HEK293 (cell line): ENCODE results near the gene SPOUT1.
"Not testable (repeated sequence)": the region's sequence is repeated elsewhere in the genome, so short reads cannot be mapped to it uniquely, and the experiment has no call there.

Experiments
- CTCF ChIA-PET: fragments of 350-600 bp; formaldehyde crosslinking; extraction: SDS; loops from one replicate; lab custom pipeline; 2021; ENCODE audit warnings: antibody characterized with exemption; lab: Yijun Ruan, JAX
- POLR2A ChIA-PET: fragments of 300-600 bp; formaldehyde crosslinking; extraction: SDS; loops from one replicate; lab custom pipeline; 2020; ENCODE audit warnings: antibody characterized with exemption, inconsistent platforms; lab: Yijun Ruan, JAX
- H3K27ac ChIP-seq: fragments of 200-500 bp; sonication (Bioruptor generic); 2 replicates; pipeline ENCODE4 v1.5.1; 2014; ENCODE audit warnings: low read depth, low read length, control low read depth, inconsistent platforms; ENCODE audit errors: extremely low read depth
- H3K36me3 ChIP-seq, 2 experiments: fragments of 200-500 bp in 1 of 2; sonication (Bioruptor generic) in 1 of 2; 1 replicate in 1 of 2; 2 replicates in 1 of 2; pipeline ENCODE4 v1.5.1; 2014 to 2017; ENCODE audit warnings: inconsistent platforms in 2 of 2, low read length in 2 of 2; ENCODE audit not compliant: control insufficient read depth in 2 of 2, insufficient read depth in 1 of 2
- H3K4me1 ChIP-seq: fragments of 200-500 bp; sonication (Bioruptor generic); 2 replicates; pipeline ENCODE4 v1.5.1; 2014; ENCODE audit warnings: mild to moderate bottlenecking, low read length, inconsistent platforms; ENCODE audit not compliant: control insufficient read depth, insufficient read depth
- H3K4me3 ChIP-seq: 2 replicates; pipeline ENCODE4 v1.5.1; 2011; ENCODE audit warnings: low read depth, mild to moderate bottlenecking, control low read depth, low read length, moderate library complexity
- H3K9me3 ChIP-seq: fragments of 200-500 bp; sonication (Bioruptor generic); 2 replicates; pipeline ENCODE4 v1.5.1; 2014; ENCODE audit warnings: low read depth, low read length, inconsistent platforms; ENCODE audit not compliant: control insufficient read depth, insufficient read depth
- GLI4 ChIP-seq: fragments of 450-650 bp; formaldehyde crosslinking; IDR thresholded peaks from 2 replicates; pipeline ENCODE4 v1.5.1; 2016; ENCODE audit warnings: missing biosample characterization, missing genetic modification characterization
- KLF8 ChIP-seq: fragments of 450-650 bp; formaldehyde crosslinking; IDR thresholded peaks from 2 replicates; pipeline ENCODE4 v1.5.1; 2016; ENCODE audit warnings: missing biosample characterization, missing genetic modification characterization
- KLF9 ChIP-seq: fragments of 450-650 bp; formaldehyde crosslinking; IDR thresholded peaks from 2 replicates; pipeline ENCODE4 v1.5.1; 2016; ENCODE audit warnings: missing biosample characterization, missing genetic modification characterization, low read depth
- MEIS1 ChIP-seq: sonication (generic); formaldehyde crosslinking; IDR thresholded peaks from 2 replicates; pipeline ENCODE4 v1.8.1; 2022; ENCODE audit warnings: missing genetic modification reagents, mild to moderate bottlenecking, borderline replicate concordance
- SCRT1 ChIP-seq: fragments of 450-650 bp; formaldehyde crosslinking; IDR thresholded peaks from 2 replicates; pipeline ENCODE4 v1.5.1; 2016; ENCODE audit warnings: missing biosample characterization, missing genetic modification characterization, borderline replicate concordance
- SETDB1 ChIP-seq: IDR thresholded peaks from one replicate; pipeline ENCODE4 v1.6.1; 2017; ENCODE audit warnings: mild to moderate bottlenecking, low read length, moderate library complexity, mixed read lengths; ENCODE audit not compliant: insufficient read length
- WT1 ChIP-seq: fragments of 450-650 bp; formaldehyde crosslinking; IDR thresholded peaks from 2 replicates; pipeline ENCODE4 v1.5.1; 2016; ENCODE audit warnings: missing biosample characterization, missing genetic modification characterization
- ZIC2 ChIP-seq: fragments of 450-650 bp; formaldehyde crosslinking; IDR thresholded peaks from 2 replicates; pipeline ENCODE4 v1.5.1; 2016; ENCODE audit warnings: missing biosample characterization, missing genetic modification characterization
- ZNF10 ChIP-seq: fragments of 450-650 bp; formaldehyde crosslinking; IDR thresholded peaks from 2 replicates; pipeline ENCODE4 v1.5.1; 2017; ENCODE audit warnings: missing biosample characterization, missing genetic modification characterization
- ZNF121 ChIP-seq: fragments of 450-650 bp; formaldehyde crosslinking; IDR thresholded peaks from 2 replicates; pipeline ENCODE4 v1.5.1; 2016; ENCODE audit warnings: missing biosample characterization, missing genetic modification characterization
- ZNF138 ChIP-seq: fragments of 450-650 bp; formaldehyde crosslinking; IDR thresholded peaks from 2 replicates; pipeline ENCODE4 v1.5.1; 2016; ENCODE audit warnings: missing biosample characterization, missing genetic modification characterization, borderline replicate concordance
- ZNF248 ChIP-seq: fragments of 450-650 bp; formaldehyde crosslinking; IDR thresholded peaks from 2 replicates; pipeline ENCODE4 v1.5.1; 2017; ENCODE audit warnings: missing biosample characterization, missing genetic modification characterization
- ZNF391 ChIP-seq: fragments of 450-650 bp; formaldehyde crosslinking; IDR thresholded peaks from 2 replicates; pipeline ENCODE4 v1.5.1; 2016; ENCODE audit warnings: low read depth, missing biosample characterization, missing genetic modification characterization, borderline replicate concordance
- ZNF596 ChIP-seq: fragments of 450-650 bp; IDR thresholded peaks from 2 replicates; pipeline ENCODE4 v1.5.0; 2018; ENCODE audit warnings: missing biosample characterization, mild to moderate bottlenecking, missing genetic modification characterization, moderate library complexity
- ZNF629 ChIP-seq: fragments of 450-650 bp; formaldehyde crosslinking; IDR thresholded peaks from 2 replicates; pipeline ENCODE4 v1.5.1; 2017; ENCODE audit warnings: missing biosample characterization, missing genetic modification characterization
- ZNF791 ChIP-seq: fragments of 450-650 bp; formaldehyde crosslinking; IDR thresholded peaks from 2 replicates; pipeline ENCODE4 v1.5.1; 2016; ENCODE audit warnings: missing biosample characterization, missing genetic modification characterization
- ZSCAN16 ChIP-seq: fragments of 450-650 bp; formaldehyde crosslinking; IDR thresholded peaks from 2 replicates; pipeline ENCODE4 v1.5.1; 2016; ENCODE audit warnings: missing biosample characterization, missing genetic modification characterization
- ZSCAN30 ChIP-seq: fragments of 450-650 bp; IDR thresholded peaks from 2 replicates; pipeline ENCODE4 v1.5.1; 2018; ENCODE audit warnings: missing biosample characterization, mild to moderate bottlenecking, missing genetic modification characterization, moderate library complexity
- TF ChIP-seq, protein P1 (sequence below): fragments of 450-650 bp; formaldehyde crosslinking; IDR thresholded peaks from 2 replicates; pipeline ENCODE4 v1.5.1; 2016; ENCODE audit warnings: missing biosample characterization, missing genetic modification characterization
- TF ChIP-seq, protein P2 (sequence below): sonication (generic); formaldehyde crosslinking; IDR thresholded peaks from 2 replicates; pipeline ENCODE4 v1.8.1; 2022; ENCODE audit warnings: mild to moderate bottlenecking, moderate library complexity, missing genetic modification reagents
- TF ChIP-seq, protein P3 (sequence below): fragments of 450-650 bp; formaldehyde crosslinking; conservative IDR thresholded peaks from 2 replicates; pipeline ENCODE4 v1.5.1; 2016; ENCODE audit warnings: low read depth, missing biosample characterization, missing genetic modification characterization

SPOUT1 gene

DNA sequence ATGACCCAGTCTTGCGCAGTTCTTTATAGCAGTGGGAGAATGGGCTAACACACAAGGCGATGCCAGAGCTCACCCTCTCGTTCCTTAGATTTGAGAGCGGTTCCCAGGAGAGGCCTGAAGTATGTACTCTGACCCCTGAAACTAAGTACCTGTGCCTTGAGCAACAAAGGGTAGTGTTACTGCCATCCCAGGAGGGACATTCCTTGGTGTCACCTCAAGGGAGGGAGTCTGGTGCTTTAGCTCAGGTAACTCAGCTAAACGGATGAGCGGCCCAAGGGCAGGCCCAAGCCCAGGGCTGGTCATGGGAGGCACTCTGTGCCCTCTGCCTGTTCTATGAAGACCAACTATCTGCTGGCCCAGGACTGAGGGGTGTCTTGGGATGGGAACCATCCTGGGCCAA lies 31.9 kb upstream of the SPOUT1 start:
- CTCF ChIA-PET = interaction anchor here (0.6 to 6.2 kb wide), 11 partner anchors 9 to 750 kb away, joined by 3 to 94 read pairs (median 4); partner anchors contain the start of genes KYAT1, LRRC8A and SH3GLB2
- no peaks in the 10 kb centered on the region for H3K9me3 ChIP-seq
- no peak overlapping the region for H3K27ac ChIP-seq
- TF ChIP-seq MEIS1 = no peak
- TF ChIP-seq ZNF629 = no peak
- no peak for TF ChIP-seq WT1
- TF ChIP-seq, protein P1, sequence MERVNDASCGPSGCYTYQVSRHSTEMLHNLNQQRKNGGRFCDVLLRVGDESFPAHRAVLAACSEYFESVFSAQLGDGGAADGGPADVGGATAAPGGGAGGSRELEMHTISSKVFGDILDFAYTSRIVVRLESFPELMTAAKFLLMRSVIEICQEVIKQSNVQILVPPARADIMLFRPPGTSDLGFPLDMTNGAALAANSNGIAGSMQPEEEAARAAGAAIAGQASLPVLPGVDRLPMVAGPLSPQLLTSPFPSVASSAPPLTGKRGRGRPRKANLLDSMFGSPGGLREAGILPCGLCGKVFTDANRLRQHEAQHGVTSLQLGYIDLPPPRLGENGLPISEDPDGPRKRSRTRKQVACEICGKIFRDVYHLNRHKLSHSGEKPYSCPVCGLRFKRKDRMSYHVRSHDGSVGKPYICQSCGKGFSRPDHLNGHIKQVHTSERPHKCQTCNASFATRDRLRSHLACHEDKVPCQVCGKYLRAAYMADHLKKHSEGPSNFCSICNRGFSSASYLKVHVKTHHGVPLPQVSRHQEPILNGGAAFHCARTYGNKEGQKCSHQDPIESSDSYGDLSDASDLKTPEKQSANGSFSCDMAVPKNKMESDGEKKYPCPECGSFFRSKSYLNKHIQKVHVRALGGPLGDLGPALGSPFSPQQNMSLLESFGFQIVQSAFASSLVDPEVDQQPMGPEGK (tag by site-specific recombination) = no peak
- TF ChIP-seq ZNF791 = no peak
- no peak for TF ChIP-seq ZNF10 (tag by site-specific recombination)
- TF ChIP-seq, protein P2, sequence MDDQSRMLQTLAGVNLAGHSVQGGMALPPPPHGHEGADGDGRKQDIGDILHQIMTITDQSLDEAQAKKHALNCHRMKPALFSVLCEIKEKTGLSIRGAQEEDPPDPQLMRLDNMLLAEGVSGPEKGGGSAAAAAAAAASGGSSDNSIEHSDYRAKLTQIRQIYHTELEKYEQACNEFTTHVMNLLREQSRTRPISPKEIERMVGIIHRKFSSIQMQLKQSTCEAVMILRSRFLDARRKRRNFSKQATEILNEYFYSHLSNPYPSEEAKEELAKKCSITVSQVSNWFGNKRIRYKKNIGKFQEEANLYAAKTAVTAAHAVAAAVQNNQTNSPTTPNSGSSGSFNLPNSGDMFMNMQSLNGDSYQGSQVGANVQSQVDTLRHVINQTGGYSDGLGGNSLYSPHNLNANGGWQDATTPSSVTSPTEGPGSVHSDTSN (CRISPR knock-in tag) = no peak
- no peak for TF ChIP-seq ZNF391 (tag by site-specific recombination)
- no peak for TF ChIP-seq ZNF248
- TF ChIP-seq ZSCAN30 = no peak
- TF ChIP-seq SETDB1 = no peak
- TF ChIP-seq ZNF138 (tag by site-specific recombination) = no peak
- TF ChIP-seq ZSCAN16 (tag by site-specific recombination) = no peak
- no peak for TF ChIP-seq GLI4 (tag by site-specific recombination)
- no peak for TF ChIP-seq ZNF121 (tag by site-specific recombination)
- TF ChIP-seq KLF9 (tag by site-specific recombination) = no peak
- TF ChIP-seq SCRT1 (tag by site-specific recombination) = no peak
- TF ChIP-seq, protein P3, sequence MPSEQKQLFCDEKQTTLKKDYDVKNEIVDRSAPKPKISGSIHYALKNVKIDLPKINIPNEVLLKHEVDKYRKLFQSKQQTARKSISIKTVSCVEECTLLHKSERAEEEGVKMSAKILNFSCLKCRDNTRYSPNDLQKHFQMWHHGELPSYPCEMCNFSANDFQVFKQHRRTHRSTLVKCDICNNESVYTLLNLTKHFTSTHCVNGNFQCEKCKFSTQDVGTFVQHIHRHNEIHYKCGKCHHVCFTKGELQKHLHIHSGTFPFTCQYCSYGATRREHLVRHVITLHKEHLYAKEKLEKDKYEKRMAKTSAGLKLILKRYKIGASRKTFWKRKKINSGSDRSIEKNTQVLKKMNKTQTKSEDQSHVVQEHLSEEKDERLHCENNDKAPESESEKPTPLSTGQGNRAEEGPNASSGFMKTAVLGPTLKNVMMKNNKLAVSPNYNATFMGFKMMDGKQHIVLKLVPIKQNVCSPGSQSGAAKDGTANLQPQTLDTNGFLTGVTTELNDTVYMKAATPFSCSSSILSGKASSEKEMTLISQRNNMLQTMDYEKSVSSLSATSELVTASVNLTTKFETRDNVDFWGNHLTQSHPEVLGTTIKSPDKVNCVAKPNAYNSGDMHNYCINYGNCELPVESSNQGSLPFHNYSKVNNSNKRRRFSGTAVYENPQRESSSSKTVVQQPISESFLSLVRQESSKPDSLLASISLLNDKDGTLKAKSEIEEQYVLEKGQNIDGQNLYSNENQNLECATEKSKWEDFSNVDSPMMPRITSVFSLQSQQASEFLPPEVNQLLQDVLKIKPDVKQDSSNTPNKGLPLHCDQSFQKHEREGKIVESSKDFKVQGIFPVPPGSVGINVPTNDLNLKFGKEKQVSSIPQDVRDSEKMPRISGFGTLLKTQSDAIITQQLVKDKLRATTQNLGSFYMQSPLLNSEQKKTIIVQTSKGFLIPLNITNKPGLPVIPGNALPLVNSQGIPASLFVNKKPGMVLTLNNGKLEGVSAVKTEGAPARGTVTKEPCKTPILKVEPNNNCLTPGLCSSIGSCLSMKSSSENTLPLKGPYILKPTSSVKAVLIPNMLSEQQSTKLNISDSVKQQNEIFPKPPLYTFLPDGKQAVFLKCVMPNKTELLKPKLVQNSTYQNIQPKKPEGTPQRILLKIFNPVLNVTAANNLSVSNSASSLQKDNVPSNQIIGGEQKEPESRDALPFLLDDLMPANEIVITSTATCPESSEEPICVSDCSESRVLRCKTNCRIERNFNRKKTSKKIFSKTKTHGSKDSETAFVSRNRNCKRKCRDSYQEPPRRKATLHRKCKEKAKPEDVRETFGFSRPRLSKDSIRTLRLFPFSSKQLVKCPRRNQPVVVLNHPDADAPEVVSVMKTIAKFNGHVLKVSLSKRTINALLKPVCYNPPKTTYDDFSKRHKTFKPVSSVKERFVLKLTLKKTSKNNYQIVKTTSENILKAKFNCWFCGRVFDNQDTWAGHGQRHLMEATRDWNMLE (tag by site-specific recombination) = no peak
- TF ChIP-seq, all 188 proteins: peak for 0
- H3K36me3 ChIP-seq = no peaks in the 10 kb centered on the region
- POLR2A ChIA-PET = no interaction called here
- no peak overlapping the region for H3K4me3 ChIP-seq
- no peaks in the 10 kb centered on the region; the same call in 1 of the 2 replicates for H3K4me1 ChIP-seq

DNA sequence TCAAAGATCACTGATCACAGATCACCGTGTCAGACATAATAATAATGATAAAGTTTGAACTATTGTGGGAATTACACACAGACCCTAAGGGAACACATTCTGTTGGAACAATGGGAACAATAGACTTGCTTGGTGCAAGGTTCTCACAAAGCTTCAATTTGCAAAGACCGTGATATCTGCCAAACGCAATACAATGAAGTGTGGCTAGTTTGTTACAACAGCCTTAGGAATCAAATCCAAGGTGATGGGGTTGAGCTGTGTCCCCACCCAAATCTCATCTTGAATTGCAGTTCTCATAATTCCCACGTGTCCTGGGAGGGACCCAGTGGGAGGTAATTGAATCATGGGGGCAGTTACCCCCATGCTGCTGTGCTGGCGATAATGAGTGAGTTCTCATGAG lies 31.3 kb upstream of the SPOUT1 start:
- ChIA-PET CTCF (interaction anchor here (0.8 to 6.2 kb wide), 8 partner anchors 8 to 750 kb away, joined by 3 to 94 read pairs (median 6); partner anchors contain the start of genes KYAT1, LRRC8A and SH3GLB2), POLR2A (no interaction called here)
- H3K27ac ChIP-seq = no peak overlapping the region

DNA sequence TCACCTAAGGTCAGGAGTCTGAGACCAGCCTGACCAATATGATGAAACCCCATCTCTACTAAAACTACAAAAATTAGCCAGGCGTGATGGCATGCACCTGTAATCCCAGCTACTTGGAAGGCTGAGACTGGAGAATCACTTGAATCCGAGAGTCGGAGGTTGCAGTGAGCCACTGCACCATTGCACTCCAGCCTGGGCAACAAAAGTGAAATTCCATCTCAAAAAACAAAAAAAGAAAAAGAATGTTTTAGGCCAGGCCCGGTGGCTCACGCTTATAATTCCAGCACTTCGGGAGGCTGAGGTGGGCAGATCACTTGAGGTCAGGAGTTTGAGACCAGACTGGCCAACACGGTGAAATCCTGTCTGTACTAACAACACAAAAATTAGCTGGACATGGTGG lies 28.9 kb upstream of the SPOUT1 start:
- POLR2A ChIA-PET = interaction anchor here (0.6 to 0.7 kb wide), 2 partner anchors 17 to 214 kb away, joined by 3 to 5 read pairs; no protein-coding TSS in a partner anchor
- not testable (repeated sequence) for H3K36me3 ChIP-seq, H3K4me3 ChIP-seq, H3K9me3 ChIP-seq, H3K27ac ChIP-seq, H3K4me1 ChIP-seq
- CTCF ChIA-PET = interaction anchor here (0.7 to 2.9 kb wide), 5 partner anchors 9 to 766 kb away, joined by 3 to 16 read pairs (median 3); no protein-coding TSS in a partner anchor

More for the DNA sequence above, 31.3 kb upstream of the SPOUT1 start:
- H3K9me3 ChIP-seq = no peaks in the 10 kb centered on the region
- no peaks in the 10 kb centered on the region for H3K36me3 ChIP-seq
- TF ChIP-seq ZIC2 (tag by site-specific recombination) = 0 out of 2 replicates have a peak, but pooled peaks have one; percentile 7
- no peak for TF ChIP-seq KLF8
- TF ChIP-seq ZNF596 = no peak
- TF ChIP-seq, all 188 proteins: peak for 1
- Histone ChIP-seq H3K4me3 (no peak overlapping the region), H3K4me1 (no peaks in the 10 kb centered on the region; the same call in 1 of the 2 replicates)

DNA sequence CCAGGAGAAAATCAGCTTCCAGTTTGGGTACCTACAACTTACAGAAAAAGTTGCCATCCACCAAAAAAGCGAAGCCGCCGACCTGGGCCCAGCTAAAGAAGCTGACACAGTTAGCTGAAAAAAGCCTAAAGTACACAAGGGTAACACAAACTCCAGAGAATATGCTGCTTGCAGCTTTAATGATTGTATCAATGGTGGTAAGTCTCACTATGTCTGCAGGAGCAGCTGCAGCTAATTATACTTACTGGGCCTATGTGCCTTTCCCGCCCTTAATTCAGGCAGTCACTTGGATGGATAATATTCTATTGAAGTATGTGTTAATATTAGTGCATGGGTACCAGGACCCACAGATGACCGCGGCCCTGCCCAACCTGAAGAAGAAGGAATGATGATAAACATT lies 24.9 kb upstream of the SPOUT1 start:
- H3K27ac ChIP-seq, POLR2A ChIA-PET, H3K4me1 ChIP-seq, H3K36me3 ChIP-seq, H3K4me3 ChIP-seq, H3K9me3 ChIP-seq: not testable (repeated sequence)
- CTCF ChIA-PET = interaction anchor here (0.9 to 2.1 kb wide), 3 partner anchors 10 to 74 kb away, joined by 3 to 11 read pairs (median 5); no protein-coding TSS in a partner anchor
